ENCODE results near the gene FCN1.

Gene FCN1

DNA sequence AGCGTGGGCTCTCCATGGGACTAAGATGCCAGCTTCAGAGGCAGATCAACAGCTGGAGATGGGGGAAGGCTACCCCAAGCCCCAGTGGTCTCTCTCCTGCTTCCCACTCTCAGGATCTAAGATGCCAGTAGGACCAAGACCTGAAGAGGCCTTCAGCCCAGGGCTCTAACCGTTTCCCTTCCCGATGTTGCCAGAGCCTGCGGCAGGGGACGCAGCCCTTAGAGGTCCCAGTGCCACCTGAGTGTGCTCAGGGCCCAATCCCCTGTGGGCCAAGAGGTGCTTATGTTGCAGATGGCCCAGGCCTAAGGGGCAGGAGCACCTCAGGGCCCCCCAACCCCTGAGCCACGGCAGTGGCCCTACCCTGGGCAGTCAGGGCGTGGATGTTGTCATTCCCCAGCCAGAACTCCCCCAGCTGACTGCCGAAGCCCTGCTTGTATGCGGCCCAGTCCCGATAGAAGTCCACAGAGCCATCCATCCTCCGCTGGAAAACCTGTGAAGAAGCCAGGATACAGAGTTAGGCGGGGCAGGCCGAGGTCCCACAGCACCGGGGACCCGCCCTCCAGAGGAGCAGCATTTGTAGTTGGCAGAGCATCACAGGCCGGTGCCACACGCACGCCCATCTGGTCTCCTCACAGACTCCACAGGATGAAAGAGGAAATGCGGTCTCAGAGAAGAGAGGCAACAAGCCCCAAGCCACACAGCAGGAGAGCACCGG lies 5.4 kb downstream of the FCN1 start:
- TF ChIP-seq, protein P1, sequence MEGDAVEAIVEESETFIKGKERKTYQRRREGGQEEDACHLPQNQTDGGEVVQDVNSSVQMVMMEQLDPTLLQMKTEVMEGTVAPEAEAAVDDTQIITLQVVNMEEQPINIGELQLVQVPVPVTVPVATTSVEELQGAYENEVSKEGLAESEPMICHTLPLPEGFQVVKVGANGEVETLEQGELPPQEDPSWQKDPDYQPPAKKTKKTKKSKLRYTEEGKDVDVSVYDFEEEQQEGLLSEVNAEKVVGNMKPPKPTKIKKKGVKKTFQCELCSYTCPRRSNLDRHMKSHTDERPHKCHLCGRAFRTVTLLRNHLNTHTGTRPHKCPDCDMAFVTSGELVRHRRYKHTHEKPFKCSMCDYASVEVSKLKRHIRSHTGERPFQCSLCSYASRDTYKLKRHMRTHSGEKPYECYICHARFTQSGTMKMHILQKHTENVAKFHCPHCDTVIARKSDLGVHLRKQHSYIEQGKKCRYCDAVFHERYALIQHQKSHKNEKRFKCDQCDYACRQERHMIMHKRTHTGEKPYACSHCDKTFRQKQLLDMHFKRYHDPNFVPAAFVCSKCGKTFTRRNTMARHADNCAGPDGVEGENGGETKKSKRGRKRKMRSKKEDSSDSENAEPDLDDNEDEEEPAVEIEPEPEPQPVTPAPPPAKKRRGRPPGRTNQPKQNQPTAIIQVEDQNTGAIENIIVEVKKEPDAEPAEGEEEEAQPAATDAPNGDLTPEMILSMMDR (IDR thresholded peaks at IDR 0.05; ENCODE audit: unreplicated experiment in 3 of 3), result no peak
- H3K27me3 Mint-ChIP-seq (ENCODE audit: low read depth), result peaks cover 32% of the 10 kb centered on the region
- H3K4me1 Mint-ChIP-seq, result no peaks in the 10 kb centered on the region
- no peak overlapping the region for H3K4me3 Mint-ChIP-seq
- no peaks in the 10 kb centered on the region for H3K36me3 Mint-ChIP-seq (ENCODE audit: low read depth)
- H3K27ac Mint-ChIP-seq, result no peak overlapping the region
- H3K9me3 Mint-ChIP-seq, result no peaks in the 10 kb centered on the region

DNA sequence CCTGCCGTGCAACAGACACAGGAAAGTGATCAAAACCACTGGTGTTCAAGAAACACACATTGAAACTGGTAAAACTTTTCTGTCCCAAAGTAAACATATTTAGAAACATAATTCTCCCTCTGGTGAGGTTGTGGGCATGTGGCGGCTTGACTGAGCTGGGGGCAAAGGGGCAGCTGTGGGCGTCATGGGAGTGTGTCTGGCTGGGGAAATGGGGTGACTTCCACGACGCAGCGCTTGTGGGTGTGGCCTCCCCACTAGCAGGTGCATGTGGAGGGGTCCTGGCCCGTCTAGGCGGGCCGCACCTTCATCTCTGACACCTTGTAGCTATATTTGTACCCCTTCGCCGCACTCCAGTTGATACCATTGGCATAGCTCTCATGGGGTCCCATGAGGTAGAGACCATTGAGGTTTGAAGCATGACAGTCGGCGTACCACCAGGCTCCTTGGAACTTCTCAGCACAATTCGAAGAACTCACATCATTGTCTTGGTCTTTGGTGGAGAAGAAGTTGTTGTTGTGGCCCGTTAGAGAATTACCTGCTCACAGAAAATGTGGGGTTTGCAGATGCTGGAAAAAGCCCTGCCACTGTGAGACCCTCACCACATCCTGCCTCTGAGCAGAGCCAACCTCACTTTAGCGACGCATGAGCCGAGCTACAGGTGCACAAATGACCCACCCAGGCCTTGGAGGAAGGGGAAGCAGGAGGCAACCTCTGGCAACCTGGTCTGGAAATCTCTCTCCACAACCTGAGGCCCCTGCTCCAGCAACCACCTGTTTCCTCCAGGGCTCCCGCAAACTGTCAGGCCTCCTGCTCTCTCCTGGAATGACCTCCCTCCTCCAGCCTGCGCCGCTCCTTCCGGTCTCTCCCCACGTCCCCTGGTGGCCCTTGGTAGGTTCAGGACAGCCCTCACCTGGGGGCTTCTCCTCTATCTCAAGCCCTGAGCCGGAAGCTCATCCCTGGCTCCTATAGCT lies 7.9 kb downstream of the FCN1 start:
- H3K9me3 Mint-ChIP-seq, result no peaks in the 10 kb centered on the region

DNA sequence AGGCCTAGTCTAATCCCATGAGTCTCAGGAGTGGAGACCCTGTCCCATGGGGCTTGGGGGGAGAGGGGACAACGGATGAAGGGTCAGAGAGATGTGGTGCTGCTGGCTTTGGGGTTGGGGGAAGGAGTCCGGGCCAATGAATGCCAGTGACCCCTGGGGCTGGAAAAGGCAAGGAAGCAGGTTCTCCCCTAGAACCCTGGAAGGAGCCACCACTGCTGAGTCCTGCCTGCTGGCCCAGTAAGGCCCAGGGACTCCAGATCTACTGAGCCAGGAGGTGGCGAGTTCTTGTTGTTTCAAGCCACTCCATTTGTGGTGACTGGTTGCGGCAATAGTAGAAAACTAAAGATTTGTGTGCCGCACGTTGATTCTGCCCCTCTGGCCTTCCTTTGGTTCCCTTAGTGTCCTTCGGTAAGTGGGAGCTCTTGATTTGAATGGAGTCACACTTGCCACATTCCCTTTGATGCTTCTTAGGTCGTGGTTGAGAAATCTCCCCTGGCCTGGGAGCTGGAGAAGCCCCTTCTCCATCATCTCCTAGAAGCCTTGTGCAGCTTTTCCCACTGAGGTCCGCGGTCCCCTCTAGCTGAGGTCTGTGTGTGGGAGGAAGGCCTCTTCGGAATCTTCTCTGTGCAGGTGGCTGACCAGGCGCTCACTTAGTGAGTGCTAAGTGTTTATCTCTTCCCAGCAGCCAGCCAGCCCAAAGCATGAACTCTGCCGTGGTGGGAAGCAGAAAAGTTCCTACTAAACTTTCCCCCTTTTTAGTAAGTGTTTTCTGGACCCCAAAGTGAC lies 9.0 kb downstream of the FCN1 start:
- Mint-ChIP-seq H3K9me3 (no peaks in the 10 kb centered on the region), H3K4me3 (no peak overlapping the region), H3K36me3 (ENCODE audit: low read depth) (no peaks in the 10 kb centered on the region), H3K4me1 (no peaks in the 10 kb centered on the region), H3K27me3 (ENCODE audit: low read depth) (peaks cover 24% of the 10 kb centered on the region), H3K27ac (no peak overlapping the region)
- TF ChIP-seq, protein P1 (IDR thresholded peaks at IDR 0.05; ENCODE audit: unreplicated experiment in 3 of 3), result no peak

More for the DNA sequence above, 7.9 kb downstream of the FCN1 start:
- H3K4me3 Mint-ChIP-seq, result no peak overlapping the region
- no peaks in the 10 kb centered on the region for H3K4me1 Mint-ChIP-seq
- no peak overlapping the region for H3K27ac Mint-ChIP-seq
- H3K36me3 Mint-ChIP-seq (ENCODE audit: low read depth), result no peaks in the 10 kb centered on the region
- H3K27me3 Mint-ChIP-seq (ENCODE audit: low read depth), result peaks cover 24% of the 10 kb centered on the region
- TF ChIP-seq, protein P1 (IDR thresholded peaks at IDR 0.05; ENCODE audit: unreplicated experiment in 3 of 3), result no peak

DNA sequence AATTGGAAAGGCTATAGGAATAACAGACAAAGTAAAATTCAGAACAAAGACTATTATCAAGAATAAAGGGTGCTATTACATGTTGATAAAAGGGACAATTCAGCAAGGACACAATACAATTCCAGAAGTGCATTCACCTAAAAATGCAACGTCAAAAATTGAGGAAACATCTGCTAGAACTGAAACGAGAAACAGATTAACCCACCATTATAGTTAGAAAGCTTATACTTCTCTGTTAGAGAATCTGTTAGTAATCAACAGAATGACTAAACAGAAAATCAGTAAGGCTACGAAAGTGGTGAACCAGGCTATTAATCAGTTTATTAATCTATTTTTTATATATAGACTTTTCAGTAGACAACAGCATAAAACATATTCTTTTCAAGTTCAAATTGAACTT lies 14.8 kb downstream of the FCN1 start:
- Mint-ChIP-seq H3K27me3 (ENCODE audit: low read depth) (no peaks in the 10 kb centered on the region), H3K4me1 (peaks cover under 1% of the 10 kb centered on the region), H3K27ac (no peak overlapping the region), H3K4me3 (no peak overlapping the region), H3K9me3 (peaks cover 14% of the 10 kb centered on the region), H3K36me3 (ENCODE audit: low read depth) (no peaks in the 10 kb centered on the region)
- TF ChIP-seq, protein P1 (IDR thresholded peaks at IDR 0.05; ENCODE audit: unreplicated experiment in 3 of 3), result no peak

DNA sequence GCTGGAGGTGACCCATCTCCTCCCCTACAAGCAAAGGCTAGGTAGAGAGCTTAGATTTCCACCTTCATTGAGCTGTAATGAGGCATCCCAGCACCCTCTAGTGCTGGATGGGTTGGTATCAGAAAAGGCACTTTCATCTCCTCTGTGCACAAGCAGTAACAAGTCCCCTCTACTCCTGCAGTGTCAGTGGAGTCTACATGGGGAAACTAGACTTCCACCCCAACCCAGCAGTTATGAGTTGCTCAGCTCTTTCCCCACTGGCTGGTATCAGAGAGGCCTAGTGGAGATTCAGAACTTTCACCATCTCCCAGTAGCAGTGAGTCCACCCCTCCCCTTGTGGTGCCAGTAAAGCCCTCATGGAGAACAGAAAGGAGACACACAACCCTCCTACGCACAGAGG lies 17.9 kb downstream of the FCN1 start:
- TF ChIP-seq, protein P1 (IDR thresholded peaks at IDR 0.05; ENCODE audit: unreplicated experiment in 3 of 3), result no peak
- Mint-ChIP-seq H3K27me3 (ENCODE audit: low read depth) (no peaks in the 10 kb centered on the region), H3K27ac (no peak overlapping the region), H3K4me3 (no peak overlapping the region), H3K4me1 (peaks cover 31% of the 10 kb centered on the region), H3K36me3 (ENCODE audit: low read depth) (no peaks in the 10 kb centered on the region), H3K9me3 (peaks cover 20% of the 10 kb centered on the region)
